Testis (tissue), 3 donors: Measurements from ENCODE around the gene ELMO3. TPM values are rescaled to one million over a fixed set of nuclear protein-coding genes. Genes with fewer than 3 reads are reported as not detected.

Source experiments
- DNase-seq: peaks from one replicate; pipeline ENCODE4 v3.0.0-alpha.2; 2019
- H3K27ac ChIP-seq, 2 donors: fragments of 200-600 bp; sonication (generic); one replicate each; pipeline ENCODE4 v1.5.1; 2019
- H3K27me3 ChIP-seq: fragments of 200-600 bp; sonication (generic); one replicate; pipeline ENCODE4 v1.5.1; 2019
- H3K36me3 ChIP-seq: fragments of 200-600 bp; sonication (generic); one replicate; pipeline ENCODE4 v1.5.1; 2017; ENCODE audit warnings: low read depth; ENCODE audit errors: missing control alignments
- H3K4me1 ChIP-seq: fragments of 200-600 bp; sonication (generic); one replicate; pipeline ENCODE4 v1.5.1; 2019
- H3K4me3 ChIP-seq, 2 donors: fragments of 200-600 bp; sonication (generic); one replicate each; pipeline ENCODE4 v1.5.1; 2017 to 2019
- H3K9me3 ChIP-seq: fragments of 200-600 bp; sonication (generic); one replicate; pipeline ENCODE4 v1.5.1; 2017
- CTCF ChIP-seq, 3 experiments: fragments of 450-650 bp in 2 of 3; fragments of 200-600 bp in 1 of 3; sonication (generic) in 1 of 3; IDR thresholded peaks; one replicate each; pipeline ENCODE4 v1.5.1; 2016 to 2019; ENCODE audit warnings: antibody characterized with exemption in 3 of 3, mild to moderate bottlenecking in 2 of 3, moderate library complexity in 1 of 3
- POLR2A ChIP-seq: fragments of 450-650 bp; IDR thresholded peaks from one replicate; pipeline ENCODE4 v1.6.1; 2017; ENCODE audit warnings: antibody characterized with exemption, mild to moderate bottlenecking, moderate library complexity
- WGBS, 2 donors: methylation state at CpG; one replicate each; pipeline ENCODE4 v1.1.5; 2018; 5-methylcytosine and 5-hydroxymethylcytosine counted together
- intact Hi-C: fragments of 100-400 bp; cut with DNase I; formaldehyde crosslinking; loops from one replicate; pipeline ENCODE4 v1.15.1; 2023; ENCODE audit warnings: low total_unique reads
- polyA plus RNA-seq: library from polyadenylated mRNA; stranded (reverse); fragments of 350-450 nt; fragmentation: Illumina TruSeq; extraction: RNeasy Lipid Tissue Mini Kit (QIAGEN cat#74804); gene quantifications from one replicate; pipeline ENCODE4 v1.2.3, GENCODE V29; 2014; ENCODE audit warnings: low read depth, low replicate concordance; ENCODE audit not compliant: insufficient read depth
- total RNA-seq, 2 donors: library from RNA; depleted of rRNA; stranded (reverse); fragments of >200 nt; gene quantifications; one replicate each; pipeline ENCODE4 v1.2.3, GENCODE V29; 2016

The ELMO3 gene
- total and polyA plus RNA-seq, 3 donors from 2014 or later, result 9.3 to 22.2 (median 10.5) TPM

- no peak for TF ChIP-seq CTCF (IDR thresholded peaks at IDR 0.05)
- no peak for TF ChIP-seq POLR2A
- no peaks in the 10 kb centered on the region for H3K27me3 ChIP-seq
- no peaks in the 10 kb centered on the region for H3K36me3 ChIP-seq
- 58 to 70% methylated on average over 41 to 50 of the region's 50 CpGs for WGBS, 2 donors
- H3K4me1 ChIP-seq, result peaks cover 12% of the 10 kb centered on the region
- peak; percentile 80 for DNase-seq
- no peak overlapping the region for H3K27ac ChIP-seq
- H3K9me3 ChIP-seq, result no peaks in the 10 kb centered on the region
- peak overlapping the region in 1 of 2 donors; percentile 20 for H3K4me3 ChIP-seq
- intact Hi-C loops, result no loop called here
Measured at GRCh38 chr16:67236563-67237395, 37.8 kb downstream of the ELMO3 start.

- H3K36me3 ChIP-seq, result no peaks in the 10 kb centered on the region
- intact Hi-C loops, result no loop called here
- peaks cover 16% of the 10 kb centered on the region for H3K4me1 ChIP-seq
- no peak for DNase-seq
- H3K27me3 ChIP-seq, result no peaks in the 10 kb centered on the region
- H3K4me3 ChIP-seq, result no peak overlapping the region
- 81 to 84% methylated on average over 8 to 16 of the region's 16 CpGs for WGBS, 2 donors
- H3K27ac ChIP-seq, result no peak overlapping the region
- no peaks in the 10 kb centered on the region for H3K9me3 ChIP-seq
- TF ChIP-seq CTCF (IDR thresholded peaks at IDR 0.05) (no peak), POLR2A (no peak)
Measured at GRCh38 chr16:67237396-67238277, 38.7 kb downstream of the ELMO3 start.

DNA sequence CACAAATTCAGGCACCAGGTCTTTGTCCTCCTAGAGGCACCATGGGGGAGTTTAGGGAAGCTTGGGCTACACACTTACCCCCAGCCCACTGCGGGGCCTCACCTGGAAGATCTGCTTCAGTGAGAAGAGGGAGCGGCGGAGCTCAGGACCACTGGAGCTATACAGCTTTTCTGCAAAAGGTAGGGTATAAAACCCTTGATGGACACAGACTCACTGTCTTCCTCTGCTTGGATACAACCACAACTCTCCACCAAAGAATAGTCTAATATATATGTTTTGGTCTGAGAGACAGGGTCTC is 39.3 kb downstream of the ELMO3 start:
- Histone ChIP-seq H3K9me3 (no peaks in the 10 kb centered on the region), H3K4me3 (no peak overlapping the region), H3K27ac (no peak overlapping the region), H3K4me1 (peaks cover 17% of the 10 kb centered on the region), H3K27me3 (no peaks in the 10 kb centered on the region), H3K36me3 (no peaks in the 10 kb centered on the region)
- intact Hi-C loops, result no loop called here
- 96 to 100% methylated on average over 1 to 3 of the region's 3 CpGs for WGBS, 2 donors
- DNase-seq, result no peak
- TF ChIP-seq POLR2A (no peak), CTCF (IDR thresholded peaks at IDR 0.05) (no peak)

- Histone ChIP-seq H3K27ac (no peak overlapping the region), H3K9me3 (no peaks in the 10 kb centered on the region), H3K36me3 (no peaks in the 10 kb centered on the region), H3K27me3 (no peaks in the 10 kb centered on the region), H3K4me3 (no peak overlapping the region), H3K4me1 (peaks cover 20% of the 10 kb centered on the region)
- intact Hi-C loops, result no loop called here
- 95 to 100% methylated on average over 4 to 9 of the region's 9 CpGs for WGBS, 2 donors
- TF ChIP-seq CTCF (IDR thresholded peaks at IDR 0.05) (no peak), POLR2A (no peak)
- no peak for DNase-seq
Measured at GRCh38 chr16:67238806-67239470, 40.0 kb downstream of the ELMO3 start.
